Measurements from ENCODE around the gene CYBRD1.

DNA sequence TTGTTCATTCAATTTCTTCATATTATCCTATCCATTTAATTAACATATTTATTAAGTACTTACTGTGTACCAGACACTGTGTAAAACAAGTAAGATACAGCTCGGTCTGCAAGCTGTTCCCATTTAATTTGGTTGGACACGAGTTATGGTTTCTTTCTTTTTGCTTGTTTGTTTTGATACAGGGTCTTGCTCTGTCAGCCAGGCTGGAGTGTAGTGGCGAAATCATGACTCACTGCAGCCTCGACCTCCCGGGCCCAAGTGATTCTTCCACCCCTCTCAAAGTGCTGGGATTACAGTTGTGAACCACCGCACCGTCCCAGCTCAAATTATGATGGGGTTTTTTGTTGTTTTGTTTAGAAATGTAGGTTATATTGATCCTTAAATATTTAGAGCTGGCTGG is 9.0 kb downstream of the CYBRD1 start:
- no peak for TF ChIP-seq POLR2A (IDR thresholded peaks at IDR 0.05)
- TF ChIP-seq, protein P1, sequence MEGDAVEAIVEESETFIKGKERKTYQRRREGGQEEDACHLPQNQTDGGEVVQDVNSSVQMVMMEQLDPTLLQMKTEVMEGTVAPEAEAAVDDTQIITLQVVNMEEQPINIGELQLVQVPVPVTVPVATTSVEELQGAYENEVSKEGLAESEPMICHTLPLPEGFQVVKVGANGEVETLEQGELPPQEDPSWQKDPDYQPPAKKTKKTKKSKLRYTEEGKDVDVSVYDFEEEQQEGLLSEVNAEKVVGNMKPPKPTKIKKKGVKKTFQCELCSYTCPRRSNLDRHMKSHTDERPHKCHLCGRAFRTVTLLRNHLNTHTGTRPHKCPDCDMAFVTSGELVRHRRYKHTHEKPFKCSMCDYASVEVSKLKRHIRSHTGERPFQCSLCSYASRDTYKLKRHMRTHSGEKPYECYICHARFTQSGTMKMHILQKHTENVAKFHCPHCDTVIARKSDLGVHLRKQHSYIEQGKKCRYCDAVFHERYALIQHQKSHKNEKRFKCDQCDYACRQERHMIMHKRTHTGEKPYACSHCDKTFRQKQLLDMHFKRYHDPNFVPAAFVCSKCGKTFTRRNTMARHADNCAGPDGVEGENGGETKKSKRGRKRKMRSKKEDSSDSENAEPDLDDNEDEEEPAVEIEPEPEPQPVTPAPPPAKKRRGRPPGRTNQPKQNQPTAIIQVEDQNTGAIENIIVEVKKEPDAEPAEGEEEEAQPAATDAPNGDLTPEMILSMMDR (IDR thresholded peaks at IDR 0.05): no peak
